ENCODE results near the gene SEMA6C. TPM values are rescaled to one million over a fixed set of nuclear protein-coding genes. Genes with fewer than 3 reads are reported as not detected.

SEMA6C gene
- total RNA-seq, 1 experiment from 2014 or later, result 8.2 TPM

GRCh38 chr1:151175863-151176262, 29.4 kb upstream of the SEMA6C start, which contains the start of gene TMOD4:
Gene TMOD4, minus strand, starts transcription at chr1:151175981. Its CDS starts 1,106 bp downstream, at chr1:151174875.
- Histone ChIP-seq H3K9me2 (ENCODE audit: insufficient read depth) (no peaks in the 10 kb centered on the region), H3K9me3 (ENCODE audit: control insufficient read depth in 1 of 2, insufficient read depth in 1 of 2, low read depth in 1 of 2, low read length in 2 of 2) (no peaks in the 10 kb centered on the region), H3K4me1 (ENCODE audit: control insufficient read depth in 1 of 2, insufficient read depth in 2 of 2, low read length in 2 of 2) (no peaks in the 10 kb centered on the region), H3K36me3 (ENCODE audit: control insufficient read depth in 1 of 2, insufficient read depth in 2 of 2, low read length in 2 of 2) (peaks cover 19 to 30% of the 10 kb centered on the region in 2 experiments; a peak in 3 of 4 replicates), H2AFZ (ENCODE audit: low read depth, low read length, poor library complexity, severe bottlenecking) (no peak within 1 kb of the TSS), H4K20me1 (ENCODE audit: insufficient read depth) (no peaks in the 10 kb centered on the region), H3K4me2 (ENCODE audit: low read length) (no peak within 1 kb of the TSS), H3K9ac (ENCODE audit: low read length) (no peak within 1 kb of the TSS), H3K4me3 (replicated peaks in 1 of 2; ENCODE audit: low read depth in 1 of 2, low read length in 2 of 2) (no peak within 1 kb of the TSS), H3K79me2 (ENCODE audit: insufficient read depth, low read length) (no peaks in the 10 kb centered on the region), H3K27ac (ENCODE audit: low read depth, low read length) (no peak within 1 kb of the TSS), H3K27me3 (ENCODE audit: insufficient read depth, low read length) (no peaks in the 10 kb centered on the region)
- BruUV-seq (replicated peaks), result no TSS peak
- no peak for TF ChIP-seq FOSL1 (IDR thresholded peaks at IDR 0.05; ENCODE audit: low read depth)
- peak in 2 of 3 experiments; percentile 67 to 69; a peak in 4 of 6 replicates for TF ChIP-seq CTCF (IDR thresholded peaks at IDR 0.05 in 2 of 3, conservative IDR thresholded peaks at IDR 0.05 in 1 of 3; ENCODE audit: borderline replicate concordance in 1 of 3, insufficient read depth in 1 of 3, low read depth in 2 of 3, low read length in 2 of 3)
- no peak for TF ChIP-seq RAD21 (IDR thresholded peaks at IDR 0.05; ENCODE audit: low read depth)
- 0 out of 2 replicates have a peak, but pooled peaks have one; percentile 18 for TF ChIP-seq POLR2AphosphoS5 (IDR thresholded peaks at IDR 0.05; ENCODE audit: low read depth, low read length)
- intact Hi-C loops (cut with micrococcal nuclease), result no loop called here
- no peak for DNase-seq (ENCODE audit: low read depth, low spot score)
- peak; percentile 90 for ATAC-seq
- CTCF ChIA-PET, result interaction anchor here (1.2 kb wide), 1 partner anchor 76 kb away, joined by 3 read pairs; no protein-coding TSS in a partner anchor
- RAD21 ChIA-PET (ENCODE audit: low non-redundant PET in 1 of 2, low total read pairs in 2 of 2, uncharacterized antibody in 2 of 2, unreplicated experiment in 2 of 2), result no interaction called here
- POLR2A ChIA-PET, result interaction anchor here (0.7 kb wide), 1 partner anchor 14 kb away, joined by 3 read pairs; the partner anchor contains the start of gene VPS72

- H4K20me1 ChIP-seq (ENCODE audit: insufficient read depth), result no peaks in the 10 kb centered on the region
- H3K4me3 ChIP-seq (replicated peaks in 1 of 2; ENCODE audit: low read depth in 1 of 2, low read length in 2 of 2), result no peak overlapping the region
- H3K4me1 ChIP-seq (ENCODE audit: control insufficient read depth in 1 of 2, insufficient read depth in 2 of 2, low read length in 2 of 2), result no peaks in the 10 kb centered on the region
- no peak overlapping the region for H2AFZ ChIP-seq (ENCODE audit: low read depth, low read length, poor library complexity, severe bottlenecking)
- intact Hi-C loops (cut with micrococcal nuclease), result no loop called here
- no peaks in the 10 kb centered on the region for H3K9me2 ChIP-seq (ENCODE audit: insufficient read depth)
- peaks cover 17 to 28% of the 10 kb centered on the region in 2 experiments; a peak in 3 of 4 replicates for H3K36me3 ChIP-seq (ENCODE audit: control insufficient read depth in 1 of 2, insufficient read depth in 2 of 2, low read length in 2 of 2)
- no peak overlapping the region for H3K27ac ChIP-seq (ENCODE audit: low read depth, low read length)
- ChIA-PET POLR2A (no interaction called here), RAD21 (ENCODE audit: low non-redundant PET in 1 of 2, low total read pairs in 2 of 2, uncharacterized antibody in 2 of 2, unreplicated experiment in 2 of 2) (no interaction called here), CTCF (interaction anchor here (0.6 to 1.2 kb wide), 2 partner anchors 76 to 126 kb away, joined by 3 read pairs; no protein-coding TSS in a partner anchor)
- no TSS peak for BruUV-seq (replicated peaks)
- no peak overlapping the region for H3K9ac ChIP-seq (ENCODE audit: low read length)
- H3K79me2 ChIP-seq (ENCODE audit: insufficient read depth, low read length), result no peaks in the 10 kb centered on the region
- no peaks in the 10 kb centered on the region for H3K27me3 ChIP-seq (ENCODE audit: insufficient read depth, low read length)
- no peaks in the 10 kb centered on the region for H3K9me3 ChIP-seq (ENCODE audit: control insufficient read depth in 1 of 2, insufficient read depth in 1 of 2, low read depth in 1 of 2, low read length in 2 of 2)
- no peak overlapping the region for H3K4me2 ChIP-seq (ENCODE audit: low read length)
- no peak for DNase-seq (ENCODE audit: low read depth, low spot score)
- no peak for ATAC-seq
- TF ChIP-seq EZH2 (IDR thresholded peaks at IDR 0.05) (no peak), SRF (IDR thresholded peaks at IDR 0.05; ENCODE audit: low read depth) (no peak), EGR1 (IDR thresholded peaks at IDR 0.05; ENCODE audit: low read depth) (no peak), CBX3 (IDR thresholded peaks at IDR 0.05; ENCODE audit: low read depth) (no peak), FOSL1 (IDR thresholded peaks at IDR 0.05; ENCODE audit: low read depth) (no peak), REST (IDR thresholded peaks at IDR 0.05; ENCODE audit: low read depth) (no peak), RAD21 (IDR thresholded peaks at IDR 0.05; ENCODE audit: low read depth) (no peak), EZH2phosphoT487 (IDR thresholded peaks at IDR 0.05; ENCODE audit: borderline replicate concordance) (no peak), ZFX (IDR thresholded peaks at IDR 0.05) (no peak), YY1 (IDR thresholded peaks at IDR 0.05; ENCODE audit: extremely low read depth, insufficient replicate concordance, low read depth, low read length) (no peak), JUND (IDR thresholded peaks at IDR 0.05) (no peak), ATF3 (IDR thresholded peaks at IDR 0.05) (no peak)
Measured at GRCh38 chr1:151175041-151175741, 28.8 kb upstream of the SEMA6C start.

Data from HCT116 (cell line).